Choroid plexus epithelial cell (primary cell): ENCODE results near the gene SIRT6.
"Not testable (repeated sequence)": the region's sequence is repeated elsewhere in the genome, so short reads cannot be mapped to it uniquely, and the experiment has no call there.

Experiments
- DNase-seq: peaks from one replicate; pipeline ENCODE4 v3.0.0-alpha.2; 2010; ENCODE audit warnings: low read depth
- H3K4me3 ChIP-seq: 2 replicates; pipeline ENCODE4 v1.5.1; 2011; ENCODE audit warnings: low read depth, mild to moderate bottlenecking, control low read depth, low read length, moderate library complexity
- TF ChIP-seq, protein P1 (sequence below): conservative IDR thresholded peaks from 2 replicates; pipeline ENCODE4 v1.5.1; 2011; ENCODE audit warnings: low read depth, mild to moderate bottlenecking, control low read depth, inconsistent platforms, low read length, moderate library complexity

Gene SIRT6

DNA sequence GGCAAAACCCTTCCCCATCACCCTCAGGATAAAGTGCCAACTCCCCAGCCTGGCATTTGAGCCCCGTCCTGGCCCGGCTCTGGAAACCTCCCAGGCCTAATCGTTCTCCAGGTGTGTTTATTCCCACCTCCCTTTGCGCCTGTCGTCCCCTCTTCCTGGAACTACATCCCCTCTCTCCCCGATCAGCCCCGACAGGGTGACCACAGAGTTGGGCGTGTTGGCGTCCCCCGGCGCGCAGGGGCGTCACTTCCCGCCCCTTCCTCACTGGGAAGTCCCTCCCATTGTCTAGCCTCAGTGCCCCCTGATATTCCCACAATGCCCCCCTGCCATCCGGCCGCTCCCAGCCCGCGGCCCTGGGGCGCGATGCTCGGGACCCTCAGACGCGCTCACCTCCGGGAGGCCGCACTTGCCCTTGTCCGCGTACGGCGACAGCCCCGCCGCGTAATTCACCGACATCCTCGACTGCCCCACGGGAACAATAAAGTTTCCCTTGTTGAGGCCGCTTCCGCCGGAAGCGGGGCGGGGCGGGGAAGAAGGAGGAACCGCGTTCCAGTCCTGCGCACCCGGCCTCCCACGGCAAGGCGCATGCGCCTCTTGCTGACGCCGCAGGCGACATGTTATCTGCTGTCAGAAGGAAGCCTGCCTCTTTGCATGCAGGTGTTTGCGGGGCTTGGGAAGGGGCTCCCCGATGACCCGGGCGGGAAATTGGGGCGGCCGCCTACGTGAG, at the start of gene SIRT6, which contains the start of gene ANKRD24:
TSS of gene SIRT6 (minus strand) at position 480 of the 727 bp plus-strand sequence. CDS start at position 456, 24 bp downstream.
TSS of gene ANKRD24 (plus strand) at position 606 of the 727 bp plus-strand sequence. CDS start 3,737 bp downstream, outside the sequence.
- TF ChIP-seq, protein P1, sequence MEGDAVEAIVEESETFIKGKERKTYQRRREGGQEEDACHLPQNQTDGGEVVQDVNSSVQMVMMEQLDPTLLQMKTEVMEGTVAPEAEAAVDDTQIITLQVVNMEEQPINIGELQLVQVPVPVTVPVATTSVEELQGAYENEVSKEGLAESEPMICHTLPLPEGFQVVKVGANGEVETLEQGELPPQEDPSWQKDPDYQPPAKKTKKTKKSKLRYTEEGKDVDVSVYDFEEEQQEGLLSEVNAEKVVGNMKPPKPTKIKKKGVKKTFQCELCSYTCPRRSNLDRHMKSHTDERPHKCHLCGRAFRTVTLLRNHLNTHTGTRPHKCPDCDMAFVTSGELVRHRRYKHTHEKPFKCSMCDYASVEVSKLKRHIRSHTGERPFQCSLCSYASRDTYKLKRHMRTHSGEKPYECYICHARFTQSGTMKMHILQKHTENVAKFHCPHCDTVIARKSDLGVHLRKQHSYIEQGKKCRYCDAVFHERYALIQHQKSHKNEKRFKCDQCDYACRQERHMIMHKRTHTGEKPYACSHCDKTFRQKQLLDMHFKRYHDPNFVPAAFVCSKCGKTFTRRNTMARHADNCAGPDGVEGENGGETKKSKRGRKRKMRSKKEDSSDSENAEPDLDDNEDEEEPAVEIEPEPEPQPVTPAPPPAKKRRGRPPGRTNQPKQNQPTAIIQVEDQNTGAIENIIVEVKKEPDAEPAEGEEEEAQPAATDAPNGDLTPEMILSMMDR: no peak
- peak; percentile 97 for DNase-seq
- H3K4me3 ChIP-seq: peak within 1 kb of the TSS; percentile 99

DNA sequence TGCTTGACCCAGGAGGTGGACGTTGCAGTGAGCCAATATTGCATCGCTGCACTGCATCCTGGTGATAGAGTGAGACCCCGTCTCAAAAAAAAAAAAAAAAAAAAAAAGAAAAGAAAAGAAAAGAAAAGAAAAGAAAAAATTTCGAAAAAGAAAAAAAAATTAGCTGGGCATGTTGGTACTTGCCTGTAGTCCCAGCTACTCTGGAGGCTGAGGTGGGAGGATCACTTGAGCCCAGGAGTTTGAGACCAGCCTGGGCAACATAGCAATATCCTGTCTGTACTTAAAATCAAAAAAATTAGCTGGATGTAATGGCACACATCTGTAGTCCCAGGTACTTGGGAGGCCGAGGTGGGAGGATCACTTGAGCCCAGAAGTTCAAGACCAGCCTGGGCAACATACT, 49.8 kb upstream of the SIRT6 start:
- not testable (repeated sequence) for DNase-seq, H3K4me3 ChIP-seq

DNA sequence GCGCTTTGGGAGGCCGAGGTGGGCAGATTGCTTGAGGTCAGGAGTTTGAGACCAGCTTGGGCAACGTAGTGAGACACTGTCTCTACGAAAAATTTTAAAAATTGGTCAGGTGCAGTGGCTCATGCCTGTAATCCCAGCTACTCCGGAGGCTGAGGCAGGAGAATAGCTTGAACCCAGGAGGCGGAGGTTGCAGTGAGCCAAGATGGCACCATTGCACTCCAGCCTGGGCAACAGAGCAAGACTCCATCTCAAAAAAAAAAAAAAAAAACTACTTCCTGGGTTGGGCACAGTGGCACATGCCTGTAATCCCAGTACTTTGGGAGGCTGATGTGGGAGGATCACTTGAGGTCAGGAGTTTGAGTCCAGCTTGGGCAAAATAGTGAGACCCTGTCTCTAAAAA, 49.2 kb upstream of the SIRT6 start:
- DNase-seq, H3K4me3 ChIP-seq: not testable (repeated sequence)

DNA sequence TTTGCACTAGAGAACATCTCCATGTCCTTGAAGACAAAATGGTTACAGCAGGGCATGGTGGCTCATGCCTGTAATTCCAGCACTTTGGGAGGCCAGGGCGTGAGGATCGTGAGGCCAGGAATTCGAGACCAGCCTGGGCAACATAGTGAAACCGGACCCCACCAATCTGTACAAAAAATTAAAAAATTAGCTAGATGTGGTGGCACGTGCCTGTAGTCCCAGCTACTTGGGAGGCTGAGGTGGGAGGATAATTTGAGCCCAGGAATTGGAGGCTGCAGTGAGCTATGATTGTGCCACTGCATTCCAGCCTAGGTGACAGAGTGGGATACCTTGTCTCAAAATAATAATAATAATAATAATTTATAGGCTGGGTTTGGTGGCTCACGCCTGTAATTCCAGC, 47.9 kb upstream of the SIRT6 start:
- peak; percentile 12 for DNase-seq
- not testable (repeated sequence) for H3K4me3 ChIP-seq

DNA sequence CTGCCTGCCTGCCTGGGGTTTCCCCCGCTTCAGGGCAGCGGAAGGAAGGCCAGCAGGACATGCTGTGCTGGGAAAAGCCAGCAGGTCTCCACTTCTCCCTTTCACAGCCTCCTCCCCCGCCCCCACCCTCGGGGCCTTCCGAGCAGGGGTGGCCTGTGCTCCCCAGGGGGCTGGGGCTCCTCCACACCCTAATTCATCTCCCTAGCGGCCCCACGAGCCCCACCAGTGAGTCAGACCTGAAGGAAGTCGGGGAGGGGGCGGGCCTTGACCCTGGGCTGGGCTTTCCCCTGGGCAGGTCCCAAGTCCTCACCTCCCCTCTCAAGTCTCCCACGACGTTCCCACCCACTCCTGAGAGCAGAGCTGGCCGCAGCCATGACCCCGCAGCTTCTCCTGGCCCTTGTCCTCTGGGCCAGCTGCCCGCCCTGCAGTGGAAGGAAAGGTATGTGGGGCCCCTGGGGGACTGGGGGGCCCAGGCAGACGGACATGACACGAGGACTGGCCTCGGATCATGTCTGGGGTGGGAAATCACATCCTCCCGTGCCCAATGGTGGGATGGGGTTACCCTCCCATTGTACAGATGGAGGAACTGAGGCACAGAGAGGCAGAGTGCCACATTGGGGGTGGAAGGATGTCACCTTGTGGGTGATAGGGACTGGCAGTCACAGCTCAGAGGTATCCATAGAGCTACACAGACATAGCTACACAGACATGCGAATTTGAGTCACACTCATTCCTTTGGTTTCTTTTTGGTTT, 47.0 kb upstream of the SIRT6 start, which contains the start of gene EBI3:
TSS of gene EBI3 (plus strand) at position 345 of the 753 bp plus-strand sequence. CDS start at position 373, 28 bp downstream.
- TF ChIP-seq, protein P1: no peak
- DNase-seq: peak; percentile 97
- H3K4me3 ChIP-seq: no peak within 1 kb of the TSS

DNA sequence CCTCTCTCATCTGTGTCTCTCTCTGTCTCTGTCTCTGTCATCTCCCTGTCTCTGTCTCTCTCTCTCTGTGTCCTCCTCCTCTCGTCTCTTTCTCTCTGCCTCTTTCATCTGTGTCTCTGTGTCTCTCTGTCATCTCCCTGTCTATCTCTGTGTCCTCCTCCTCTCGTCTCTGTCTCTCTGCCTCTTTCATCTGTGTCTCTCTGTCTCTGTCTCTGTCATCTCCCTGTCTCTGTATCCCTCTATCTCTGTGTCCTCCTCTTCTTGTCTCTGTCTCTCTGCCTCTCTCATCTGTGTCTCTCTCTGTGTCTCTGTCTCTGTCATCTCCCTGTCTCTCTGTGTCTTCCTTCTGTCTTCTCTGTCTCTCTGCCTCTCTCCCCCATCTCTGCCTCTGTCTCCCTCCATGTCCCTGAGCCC, 46.4 kb upstream of the SIRT6 start:
- no peak overlapping the region for H3K4me3 ChIP-seq
- DNase-seq: no peak
- TF ChIP-seq, protein P1: no peak

DNA sequence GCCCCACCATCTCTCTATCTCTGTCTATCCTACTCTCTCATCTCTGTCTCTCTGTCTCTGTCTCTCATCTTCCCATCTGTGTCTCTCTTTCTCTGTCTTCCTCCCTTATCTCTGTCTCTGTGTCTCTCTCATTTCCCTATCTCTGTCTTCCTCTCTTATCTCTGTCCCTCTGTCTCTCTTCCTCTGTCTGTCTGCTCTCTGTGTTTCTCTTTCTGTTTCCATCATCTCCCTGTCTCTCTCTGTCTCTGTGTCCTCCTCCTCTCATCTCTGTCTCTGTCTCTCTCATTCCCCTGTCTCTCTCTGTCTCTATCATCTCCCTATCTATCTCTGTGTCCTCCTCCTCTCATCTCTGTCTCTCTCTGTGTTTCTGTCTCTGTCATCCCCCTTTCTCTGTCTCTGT, 45.4 kb upstream of the SIRT6 start:
- H3K4me3 ChIP-seq: no peak overlapping the region
- TF ChIP-seq, protein P1: no peak
- DNase-seq: no peak

DNA sequence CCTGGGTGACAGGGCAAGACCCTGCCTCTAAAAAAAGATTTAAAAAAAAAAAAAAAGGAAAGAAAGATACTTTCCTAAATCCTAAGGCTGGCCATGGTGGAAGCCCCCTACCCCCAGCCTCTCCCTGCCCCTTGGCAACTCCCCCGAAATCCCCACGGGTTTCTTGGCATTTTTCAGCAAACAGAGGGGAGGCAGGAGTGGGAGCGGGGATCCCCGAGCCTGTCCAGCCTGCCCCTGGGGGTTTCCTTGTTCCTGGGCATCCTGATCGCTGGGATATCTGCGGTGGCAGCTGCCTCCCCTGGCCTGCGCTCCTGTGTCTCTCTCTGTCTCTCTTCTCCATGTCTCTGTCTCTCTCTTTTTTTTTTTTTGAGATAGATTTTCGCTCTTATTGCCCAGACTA, 43.5 kb upstream of the SIRT6 start:
- DNase-seq: no peak
- no peak overlapping the region for H3K4me3 ChIP-seq
- TF ChIP-seq, protein P1: no peak
